GM18519 (cell line): Measurements from ENCODE around the gene ACKR3.

Experiments
- ATAC-seq: cut with Tn5 transposase; IDR thresholded peaks from one replicate; pipeline ENCODE4 v1.9.1; 2021; ENCODE audit warnings: mild to moderate bottlenecking, moderate library complexity; ENCODE audit not compliant: unreplicated experiment, low FRiP score

Gene ACKR3

DNA sequence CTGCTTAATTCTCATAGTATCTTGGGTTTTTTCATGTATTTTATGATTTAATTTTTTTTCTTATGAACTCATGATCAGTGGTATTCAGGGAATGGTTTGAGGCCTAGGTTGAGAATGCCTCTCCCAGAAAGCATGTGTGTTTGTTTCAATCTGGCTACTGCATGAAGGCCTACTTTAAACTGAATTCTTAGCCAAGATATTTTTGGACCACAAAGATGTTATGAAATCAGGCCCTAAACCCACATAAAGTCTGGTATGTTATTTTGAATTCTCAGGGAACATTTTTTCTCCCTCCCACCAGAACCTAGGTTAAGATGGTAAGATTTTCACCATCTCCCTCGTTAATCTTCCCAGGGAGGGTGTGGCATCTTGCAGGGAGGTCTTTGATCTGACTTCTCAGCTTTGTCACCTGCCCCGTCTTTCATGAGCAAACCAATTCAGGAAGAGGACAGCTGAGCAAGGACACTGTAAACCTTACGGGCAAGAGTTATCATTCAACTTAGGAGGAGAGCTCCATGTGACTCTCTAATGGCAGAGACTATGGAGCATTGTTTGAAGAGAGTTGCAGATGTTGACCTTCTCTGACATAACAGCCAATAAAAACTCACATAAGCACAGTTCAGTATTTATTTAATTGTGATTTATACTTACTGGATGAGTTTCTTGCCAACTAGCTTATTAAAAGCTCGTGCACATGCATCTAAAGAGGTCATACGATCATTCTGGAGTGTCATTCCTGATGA is 21.3 kb upstream of the ACKR3 start:
- ATAC-seq, result no peak

DNA sequence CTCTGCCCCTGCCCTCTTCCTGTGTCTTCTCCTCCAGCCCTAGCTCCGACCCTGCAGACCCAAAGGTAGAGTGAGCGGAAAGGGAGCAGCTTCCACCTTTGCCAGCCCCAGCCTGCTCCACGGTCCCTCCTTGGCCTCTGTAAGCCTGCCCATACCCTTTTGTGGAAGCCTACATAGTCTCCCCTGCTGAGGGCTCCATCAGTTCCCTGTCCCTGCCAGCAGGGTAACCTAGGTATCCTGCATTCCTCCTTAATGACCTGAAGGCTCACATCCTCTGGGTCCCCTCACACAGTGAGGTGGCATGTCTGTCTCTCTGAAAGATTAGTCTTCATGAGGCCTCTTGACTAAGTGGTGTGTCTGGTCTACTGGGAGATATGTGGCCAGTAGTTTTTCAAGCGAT is 20.5 kb upstream of the ACKR3 start:
- no peak for ATAC-seq

DNA sequence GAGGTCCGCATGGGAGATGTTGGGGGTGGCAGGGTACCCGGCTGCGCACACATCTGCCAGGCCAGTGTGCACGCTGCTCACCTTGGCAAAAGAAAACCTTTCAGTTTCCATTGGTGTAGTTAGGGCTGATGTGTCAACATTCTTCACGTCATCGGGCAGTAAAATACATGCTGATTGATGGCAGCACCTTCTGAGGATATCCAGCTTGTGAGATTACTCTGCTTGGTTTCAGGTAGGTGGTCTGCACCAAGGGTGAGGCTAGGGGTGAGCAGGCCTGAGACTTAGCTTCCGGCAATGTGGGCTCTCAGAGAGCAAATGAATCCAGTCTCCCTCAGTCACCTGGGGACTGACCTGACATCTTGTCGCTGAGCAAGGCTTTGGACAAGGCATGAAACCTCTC is 19.3 kb upstream of the ACKR3 start:
- ATAC-seq, result no peak

DNA sequence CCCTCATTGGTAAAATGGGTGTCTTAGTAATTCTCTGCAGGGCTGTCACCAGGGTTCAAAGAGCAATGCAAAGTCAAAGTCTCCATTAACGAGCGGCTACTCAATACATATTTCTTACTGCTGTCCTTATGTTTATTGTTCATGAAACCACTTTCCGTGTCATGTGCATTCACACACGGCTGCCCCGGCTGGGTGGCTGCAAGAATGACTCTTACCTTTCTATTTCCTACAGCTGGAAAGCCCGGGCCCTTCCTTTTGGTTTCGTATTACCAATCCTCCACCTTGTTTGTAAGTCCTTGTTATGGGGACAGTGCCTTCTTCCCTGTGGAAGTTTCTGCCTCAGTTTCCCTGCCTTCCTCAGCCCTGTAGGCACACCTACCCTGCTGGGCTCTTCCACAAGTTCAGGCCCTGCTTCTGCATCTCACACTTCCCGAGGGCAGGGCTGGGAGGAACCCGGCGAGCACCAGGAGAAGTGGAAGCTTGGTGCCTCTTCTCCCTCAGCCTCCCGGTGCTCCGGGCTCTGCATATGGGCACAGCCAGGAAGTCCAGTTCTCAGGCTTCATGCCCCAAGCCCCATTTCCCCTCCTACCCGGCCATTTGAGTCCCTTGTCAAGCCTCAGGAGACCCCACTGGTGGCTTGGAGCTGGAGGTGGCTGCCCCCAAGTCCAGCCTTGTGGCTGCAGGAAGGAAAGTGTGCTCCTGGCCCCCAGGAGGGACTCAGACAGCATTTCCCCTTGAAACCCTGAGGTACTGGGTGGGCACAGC is 18.7 kb upstream of the ACKR3 start:
- ATAC-seq, result no peak

DNA sequence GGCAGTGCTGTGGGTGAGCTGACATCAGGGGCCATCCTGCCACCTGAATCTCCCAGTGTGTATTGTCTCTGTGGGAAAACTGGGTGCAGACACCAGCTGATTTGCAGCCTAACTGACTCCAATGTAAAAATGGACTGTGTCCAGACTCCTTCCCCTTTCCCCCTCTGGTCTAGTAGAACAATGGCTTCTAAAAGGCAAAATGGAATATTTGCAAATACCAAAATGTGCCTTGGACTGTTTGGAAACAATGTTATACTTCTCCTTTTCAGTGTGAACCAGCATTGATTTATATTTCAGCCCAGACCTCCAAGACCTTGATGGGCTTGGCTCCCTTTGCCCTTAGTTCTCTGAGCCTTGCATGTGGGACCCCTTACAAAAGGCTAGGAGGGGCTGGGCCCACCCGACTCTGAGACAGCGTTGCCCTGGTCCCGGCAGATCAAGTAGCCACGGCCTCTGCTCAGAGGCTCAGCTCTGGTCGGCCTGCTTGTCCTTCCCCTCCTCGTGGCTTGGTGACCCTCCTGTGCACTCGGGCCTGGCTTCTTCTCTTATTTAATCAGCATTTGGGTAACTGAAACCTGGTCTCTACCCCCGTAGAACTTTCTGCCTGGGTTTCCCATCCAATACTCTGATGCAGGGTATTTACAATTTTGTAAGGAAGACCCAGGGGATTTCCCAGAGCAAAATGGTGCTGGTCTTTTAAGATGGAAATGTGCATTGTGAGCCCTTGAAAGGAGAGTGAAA is 18.0 kb upstream of the ACKR3 start:
- no peak for ATAC-seq

DNA sequence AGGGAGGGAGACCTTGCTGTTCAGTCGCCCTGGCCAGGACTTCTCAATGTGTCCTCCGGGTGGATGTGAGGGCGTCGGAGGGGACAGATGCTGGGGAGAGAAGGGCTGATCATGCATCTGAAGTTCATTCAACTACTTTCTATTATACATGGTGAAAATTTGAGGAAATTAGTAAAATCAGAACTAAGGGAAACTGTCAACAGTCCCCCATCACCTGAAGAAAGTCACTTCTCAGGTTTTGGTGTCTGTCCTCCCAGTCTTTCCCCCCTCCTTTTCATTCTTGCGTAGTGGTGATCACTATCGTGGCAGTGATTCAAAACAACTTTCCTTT is 17.4 kb upstream of the ACKR3 start:
- no peak for ATAC-seq

DNA sequence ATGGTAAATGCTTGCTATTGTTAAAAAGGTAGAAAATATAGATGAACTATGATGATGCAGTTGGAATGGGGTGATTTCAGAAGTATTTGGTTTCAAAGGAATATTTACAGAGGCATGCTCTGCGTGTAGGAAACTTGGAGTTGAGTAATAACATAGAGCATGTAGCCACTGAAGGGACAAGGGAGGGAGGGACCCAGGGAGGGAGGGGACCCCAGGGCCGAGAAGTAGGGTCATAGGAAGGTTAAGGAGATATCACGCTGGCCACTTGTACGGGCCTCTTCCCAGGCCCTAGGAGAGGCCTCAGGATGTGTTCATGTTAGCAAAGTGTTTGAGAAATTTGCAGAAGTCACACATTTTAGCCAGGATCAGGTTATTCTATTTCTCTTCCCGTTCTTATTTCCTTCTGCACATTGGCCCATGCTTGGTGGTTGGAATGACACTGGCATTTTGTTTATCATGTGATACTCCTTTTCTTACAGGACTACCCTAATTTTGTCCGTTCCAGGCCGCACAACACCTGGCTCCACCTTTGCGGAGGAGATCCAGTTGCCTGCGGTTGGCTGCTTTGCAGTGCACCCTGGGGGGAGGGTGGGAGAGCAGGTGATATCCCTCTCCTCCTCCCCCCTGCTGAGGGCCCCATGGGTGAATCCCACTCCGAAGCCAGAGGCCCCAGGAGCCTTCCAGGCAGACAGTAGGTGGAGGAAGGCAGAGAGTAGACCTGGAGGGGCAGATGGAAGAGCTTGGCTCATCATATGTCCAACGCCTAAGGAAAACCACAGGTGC is 16.9 kb upstream of the ACKR3 start:
- ATAC-seq, result no peak

DNA sequence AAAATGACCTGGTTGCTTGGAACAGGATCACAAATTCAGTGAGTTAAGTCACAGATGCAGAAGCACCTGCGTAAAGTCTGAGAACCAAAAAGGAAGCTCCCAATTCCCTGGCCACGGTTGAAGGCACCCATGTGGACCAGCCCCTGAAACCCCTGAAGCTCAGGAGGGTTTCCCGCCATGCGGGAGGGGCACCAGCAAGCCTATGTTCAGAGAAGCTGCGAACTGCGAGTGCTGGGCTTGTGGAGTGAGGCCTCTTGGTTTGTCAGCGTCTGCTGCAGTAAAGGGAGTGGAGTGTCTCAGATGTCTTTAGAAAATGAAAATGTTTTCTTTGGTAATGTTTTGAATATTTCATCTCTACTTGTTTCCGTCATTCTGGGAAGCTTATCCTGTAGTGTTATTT is 16.1 kb upstream of the ACKR3 start:
- no peak for ATAC-seq

DNA sequence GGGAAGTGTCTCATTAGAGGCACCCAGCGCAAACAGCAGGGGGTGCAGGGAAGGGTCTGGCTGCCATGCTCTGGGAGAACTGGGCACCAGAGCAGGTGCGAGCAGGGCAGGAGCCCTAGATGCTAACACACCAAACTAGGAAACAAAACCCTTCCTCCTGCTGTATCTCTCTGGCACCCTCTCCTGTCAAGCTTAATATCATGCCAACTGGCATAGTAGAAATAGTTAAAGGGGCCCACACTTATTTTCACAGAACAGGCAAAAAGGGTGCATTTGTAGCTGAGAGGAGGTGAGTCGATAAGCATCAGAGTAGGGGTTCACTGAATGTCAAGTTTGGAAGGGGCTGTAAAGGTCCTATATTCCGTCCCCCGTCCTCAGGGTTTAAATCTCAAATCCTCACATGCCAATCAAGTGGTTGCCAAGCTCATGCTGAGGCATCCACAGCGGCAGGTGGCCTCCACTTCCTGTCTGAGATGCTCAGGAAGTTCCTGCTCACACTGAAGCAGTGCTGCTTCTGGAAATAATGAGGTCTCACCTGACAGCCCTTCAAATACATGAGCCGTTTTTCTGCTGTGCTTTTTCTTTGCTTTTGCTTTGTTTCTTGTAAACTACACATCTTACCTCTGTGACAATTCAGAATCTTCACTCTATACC is 14.9 kb upstream of the ACKR3 start:
- ATAC-seq, result no peak

DNA sequence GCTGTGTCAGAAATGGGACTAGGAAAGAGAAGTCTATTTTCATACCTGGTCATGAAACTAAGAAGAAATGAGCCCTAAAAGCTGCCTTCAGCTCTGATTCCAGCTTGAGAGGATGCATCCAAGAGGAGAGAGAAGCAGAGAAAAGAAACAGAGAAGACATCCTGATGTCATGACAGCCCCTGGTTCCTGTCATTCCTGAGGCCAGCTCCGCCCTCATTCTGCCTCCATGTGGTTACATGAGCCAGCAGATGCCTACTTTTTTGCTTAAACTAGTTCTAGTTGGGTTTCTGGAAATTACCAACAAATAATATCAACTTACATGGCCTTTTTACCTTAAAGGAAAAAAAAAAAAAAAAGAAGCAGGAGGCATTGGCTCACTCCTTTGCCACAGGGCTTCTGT is 14.1 kb upstream of the ACKR3 start:
- no peak for ATAC-seq

DNA sequence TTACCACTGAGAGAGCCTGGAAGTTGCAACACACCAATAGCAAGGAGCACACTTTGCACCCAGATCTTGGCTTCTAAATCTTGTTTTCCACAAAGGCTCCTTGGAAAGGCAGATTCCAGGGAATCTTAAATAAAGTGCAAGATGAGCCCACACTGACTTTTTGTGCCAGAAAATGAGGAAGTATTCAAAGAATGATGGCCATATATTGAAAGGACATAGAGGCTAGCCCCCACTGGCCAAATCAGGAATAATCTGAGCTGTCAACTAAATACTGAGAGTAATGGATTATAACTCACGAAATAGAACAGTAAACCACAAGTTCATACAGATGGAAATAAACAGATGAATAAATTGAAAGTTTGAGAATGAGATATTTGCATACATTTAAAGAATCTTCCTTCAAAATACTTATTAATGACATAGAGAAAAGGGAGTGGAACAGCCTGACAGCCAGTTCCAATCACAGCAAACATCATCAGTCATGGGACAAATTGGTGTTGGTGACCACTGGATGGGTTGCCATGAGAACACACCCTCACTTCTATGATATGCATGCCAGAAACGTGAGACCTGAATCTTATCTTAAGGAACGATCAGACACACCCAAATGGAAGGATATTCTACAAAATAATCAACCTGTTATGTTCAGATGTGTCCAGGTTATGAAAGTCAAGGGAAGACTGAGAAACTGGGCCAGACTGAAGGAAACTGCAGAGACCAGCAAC is 12.2 kb upstream of the ACKR3 start:
- no peak for ATAC-seq

DNA sequence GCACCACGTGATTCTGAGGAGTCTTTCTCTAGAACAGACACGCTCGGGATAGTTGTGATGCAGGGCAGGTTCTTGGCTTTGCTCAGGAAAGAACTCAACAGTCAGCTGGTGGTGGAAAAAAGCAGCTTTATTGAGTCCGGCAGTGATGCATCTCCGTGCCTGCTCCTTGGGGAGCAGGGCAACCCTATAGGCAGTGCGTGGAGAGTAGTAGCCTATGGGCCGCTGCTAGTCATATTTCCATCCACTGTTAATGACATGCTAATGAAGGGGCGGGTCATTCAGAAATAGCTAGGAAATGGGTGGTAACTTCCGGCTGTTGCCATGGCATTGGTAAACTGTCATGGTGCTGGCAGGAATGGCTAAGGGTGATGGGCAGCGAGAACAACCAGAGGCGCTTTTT is 11.6 kb upstream of the ACKR3 start:
- no peak for ATAC-seq

DNA sequence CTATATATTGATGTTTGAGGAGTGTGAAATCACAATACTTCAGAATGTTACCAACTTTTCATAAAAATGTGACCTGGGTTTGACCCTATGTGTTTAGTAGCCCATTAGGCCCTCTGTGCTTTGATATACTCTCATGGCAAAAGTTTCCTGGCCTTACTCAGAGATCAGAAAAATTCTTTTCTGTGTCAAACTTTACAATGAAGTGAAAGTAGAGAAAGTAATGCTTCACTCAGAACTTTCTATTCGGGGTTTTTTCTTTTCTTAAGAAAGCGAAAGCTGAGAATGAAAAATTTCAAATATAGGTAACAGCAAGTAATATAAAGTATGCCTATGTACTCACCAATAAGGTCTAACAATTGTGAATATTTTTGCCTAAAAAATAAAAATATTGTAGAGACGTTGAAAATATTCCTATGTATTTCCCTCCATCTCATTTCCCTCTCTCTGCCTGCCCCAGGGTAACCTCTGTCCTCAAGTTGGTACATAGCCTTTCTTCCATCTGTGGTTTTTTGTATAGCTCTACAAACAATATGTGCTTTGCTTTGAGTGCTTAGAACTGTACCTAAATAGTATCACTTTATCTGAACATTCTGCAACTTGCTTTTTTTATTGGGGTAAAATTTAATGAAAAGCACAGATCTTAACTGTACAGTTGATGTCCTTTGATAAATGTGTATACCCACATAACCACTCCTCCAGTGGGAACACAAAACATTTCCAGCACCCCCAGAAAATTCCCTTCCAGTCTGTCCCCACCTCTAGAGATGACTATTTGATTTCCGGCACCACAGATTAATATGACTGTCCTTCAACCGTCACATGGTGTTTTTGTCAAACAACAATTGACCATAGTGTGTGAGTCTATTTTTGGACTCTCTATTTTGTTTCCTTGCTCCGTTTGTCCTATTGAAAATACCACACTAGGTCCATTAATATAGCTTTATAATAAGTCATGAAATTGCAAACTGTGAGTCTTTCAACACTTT is 10.3 kb upstream of the ACKR3 start:
- peak; percentile 41 for ATAC-seq

DNA sequence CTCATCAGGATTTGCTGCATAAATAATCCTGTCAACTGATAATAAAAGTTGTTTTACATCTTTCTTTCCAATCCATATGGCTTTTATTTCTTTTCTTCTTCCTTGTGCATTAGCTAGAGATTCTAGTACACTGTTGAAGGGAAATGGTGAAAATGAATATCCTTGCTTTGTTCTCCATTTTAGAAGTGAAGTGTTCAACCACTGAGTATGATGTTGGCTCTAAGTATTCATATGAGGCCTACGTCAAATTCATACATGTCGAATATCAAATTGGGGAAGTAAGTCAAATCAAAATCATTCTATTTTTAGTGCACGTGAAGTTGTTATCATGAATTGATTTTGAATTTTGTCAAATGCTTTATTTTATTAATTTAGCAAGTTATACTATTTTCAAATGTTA is 7.8 kb upstream of the ACKR3 start:
- ATAC-seq, result no peak

DNA sequence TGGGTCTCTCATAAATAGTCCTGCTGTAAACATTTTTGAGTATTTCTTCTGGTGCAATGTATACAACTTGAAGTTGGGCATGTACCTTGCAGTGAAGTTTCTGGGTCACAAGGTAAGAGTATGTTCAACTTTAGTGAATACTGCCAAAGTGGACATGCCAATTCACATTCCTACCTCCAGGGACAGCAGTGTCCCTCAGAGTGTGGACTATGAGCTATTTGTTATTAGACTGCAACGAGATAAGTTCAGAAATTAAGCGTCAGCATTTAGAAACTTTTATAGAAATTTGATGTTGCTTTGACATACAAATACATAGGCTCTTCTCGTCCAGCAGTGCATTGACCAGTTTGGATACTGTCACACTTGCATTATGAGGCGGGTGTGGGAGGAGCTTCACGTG is 7.2 kb upstream of the ACKR3 start:
- no peak for ATAC-seq

DNA sequence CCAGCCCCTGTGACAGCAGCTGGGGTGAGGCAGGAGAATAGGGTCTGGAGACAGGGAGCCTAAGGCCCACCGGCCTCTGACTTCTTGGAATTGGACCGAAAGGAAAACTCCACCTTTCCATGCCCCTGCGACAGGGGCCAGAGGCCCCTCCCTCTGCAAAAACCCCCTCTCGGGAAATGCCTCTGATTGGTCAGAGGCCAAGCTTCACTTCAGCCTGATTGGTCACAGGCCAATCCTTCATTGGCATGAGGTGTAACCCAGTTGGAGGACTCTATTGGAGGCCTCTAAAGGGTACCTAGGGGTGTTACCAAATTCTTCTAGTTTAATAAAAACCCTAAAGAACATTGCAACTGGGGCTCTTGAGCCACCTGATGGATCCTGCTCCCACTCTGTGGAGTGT is 5.7 kb upstream of the ACKR3 start:
- no peak for ATAC-seq

DNA sequence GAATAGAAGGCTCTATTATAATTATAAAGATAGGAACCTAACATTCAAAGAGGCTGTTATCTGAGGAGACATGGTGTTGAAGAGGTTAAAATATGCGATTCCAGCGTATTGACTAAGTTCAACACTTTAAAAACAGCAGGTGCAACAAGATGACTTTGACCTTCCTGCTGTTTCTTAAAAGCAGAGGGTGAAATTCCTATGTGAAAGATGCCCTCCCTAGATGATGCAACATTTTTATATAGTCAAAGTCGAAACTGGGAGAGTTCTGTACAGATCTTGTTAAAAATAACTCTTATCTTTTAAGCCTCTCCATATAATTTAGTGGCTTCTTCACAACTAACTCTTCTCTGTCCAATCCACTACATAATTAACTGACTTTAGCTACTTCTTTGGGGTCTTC is 4.4 kb upstream of the ACKR3 start:
- no peak for ATAC-seq

DNA sequence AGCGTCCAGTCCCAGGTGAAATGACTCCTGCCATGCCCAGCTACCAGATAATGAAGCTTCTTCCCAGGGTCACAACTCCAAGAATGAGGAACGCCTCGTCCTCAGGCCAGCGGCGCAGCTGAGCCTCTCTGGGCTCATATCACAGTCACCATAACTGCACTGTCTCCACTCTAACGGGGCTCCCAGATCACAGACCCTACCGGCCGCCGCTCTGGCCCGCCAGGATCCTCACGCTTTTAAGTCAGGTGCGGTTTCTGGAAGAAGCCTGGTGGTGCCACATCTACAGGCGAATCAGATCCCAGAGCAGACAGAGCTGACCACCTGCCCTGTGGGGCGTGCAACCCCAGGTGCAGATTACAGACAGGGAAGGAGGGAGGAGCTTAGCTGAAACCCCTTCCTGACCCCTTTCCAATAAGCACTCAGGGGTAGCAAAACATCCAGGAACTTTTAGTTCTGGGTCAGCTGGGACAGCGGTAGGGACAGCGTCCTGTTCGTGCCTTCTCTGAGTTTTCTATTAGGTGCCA is 3.7 kb upstream of the ACKR3 start:
- ATAC-seq, result no peak
